ENCODE measurements around the gene KRT6A. TPM values are rescaled to one million over a fixed set of nuclear protein-coding genes. Genes with fewer than 3 reads are reported as not detected.

The KRT6A gene
- total RNA-seq, 3 donors from 2014 or later, result 1.4 TPM; not detected in 2

DNA sequence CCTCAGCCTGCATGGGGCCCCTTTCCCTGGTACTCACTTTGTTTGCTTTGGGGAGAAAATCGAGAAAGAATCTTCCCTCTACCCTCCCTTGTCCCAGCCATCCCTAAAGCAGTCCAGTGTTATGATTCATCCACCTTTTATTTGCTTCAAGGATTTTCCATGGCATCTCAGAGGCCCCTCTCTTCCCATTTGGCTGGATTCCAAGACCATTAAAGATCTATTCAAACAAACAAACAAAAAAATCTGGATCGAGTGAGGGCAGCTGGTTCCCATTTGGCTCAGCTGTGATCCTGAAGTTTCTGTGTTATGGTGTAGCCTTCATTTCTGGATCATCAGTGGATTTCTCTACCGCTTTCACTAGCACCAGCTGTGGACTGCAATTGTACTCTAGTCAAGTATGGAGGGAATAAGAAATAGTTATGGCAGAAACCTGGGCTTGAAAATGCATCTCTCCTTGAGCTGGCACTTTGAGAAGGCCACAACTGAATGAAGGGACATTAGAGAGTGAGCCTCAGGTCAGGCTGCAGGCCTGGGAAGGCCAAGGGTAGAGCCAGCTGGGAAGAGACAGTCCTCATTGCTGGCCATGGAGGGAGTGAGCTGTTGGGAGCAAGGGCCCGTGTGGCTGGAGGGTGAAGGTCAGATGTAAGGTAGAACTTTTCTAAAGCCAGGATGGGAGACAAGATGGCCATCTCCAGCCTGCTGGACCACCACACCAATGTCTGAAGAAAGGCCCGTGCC lies 46.2 kb upstream of the KRT6A start:
- no peaks in the 10 kb centered on the region for H3K9me3 ChIP-seq
- no peak overlapping the region for H3K4me3 ChIP-seq
- DNase-seq, result peak in 1 of 3 donors; percentile 6
- no peaks in the 10 kb centered on the region for H3K36me3 ChIP-seq (ENCODE audit: low read depth)
- no peak for ATAC-seq
- H3K4me1 ChIP-seq (ENCODE audit: low read depth), result no peaks in the 10 kb centered on the region
- intact Hi-C loops (cut with DNase I, micrococcal nuclease), result no loop called here
- TF ChIP-seq, protein P1, sequence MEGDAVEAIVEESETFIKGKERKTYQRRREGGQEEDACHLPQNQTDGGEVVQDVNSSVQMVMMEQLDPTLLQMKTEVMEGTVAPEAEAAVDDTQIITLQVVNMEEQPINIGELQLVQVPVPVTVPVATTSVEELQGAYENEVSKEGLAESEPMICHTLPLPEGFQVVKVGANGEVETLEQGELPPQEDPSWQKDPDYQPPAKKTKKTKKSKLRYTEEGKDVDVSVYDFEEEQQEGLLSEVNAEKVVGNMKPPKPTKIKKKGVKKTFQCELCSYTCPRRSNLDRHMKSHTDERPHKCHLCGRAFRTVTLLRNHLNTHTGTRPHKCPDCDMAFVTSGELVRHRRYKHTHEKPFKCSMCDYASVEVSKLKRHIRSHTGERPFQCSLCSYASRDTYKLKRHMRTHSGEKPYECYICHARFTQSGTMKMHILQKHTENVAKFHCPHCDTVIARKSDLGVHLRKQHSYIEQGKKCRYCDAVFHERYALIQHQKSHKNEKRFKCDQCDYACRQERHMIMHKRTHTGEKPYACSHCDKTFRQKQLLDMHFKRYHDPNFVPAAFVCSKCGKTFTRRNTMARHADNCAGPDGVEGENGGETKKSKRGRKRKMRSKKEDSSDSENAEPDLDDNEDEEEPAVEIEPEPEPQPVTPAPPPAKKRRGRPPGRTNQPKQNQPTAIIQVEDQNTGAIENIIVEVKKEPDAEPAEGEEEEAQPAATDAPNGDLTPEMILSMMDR (IDR thresholded peaks at IDR 0.05), result no peak

DNA sequence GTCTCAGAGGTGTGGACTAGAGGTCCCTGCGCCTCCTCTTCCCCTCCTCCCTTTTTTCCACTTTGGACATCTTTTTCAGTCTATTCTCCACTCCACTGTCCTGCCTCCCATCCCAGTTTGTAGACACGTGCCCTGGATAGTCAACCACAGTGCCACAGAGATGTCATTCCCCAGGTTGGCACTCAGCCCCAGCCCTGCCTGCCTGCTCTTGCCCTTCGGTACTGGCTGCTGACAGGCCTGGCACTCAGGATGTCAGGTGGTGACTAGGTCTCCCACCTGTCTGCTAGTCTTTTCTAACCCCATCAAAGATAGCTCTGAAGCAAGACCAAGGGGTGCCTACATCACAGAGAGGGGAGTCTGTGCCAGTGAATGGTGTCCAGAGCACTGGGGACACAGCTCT lies 44.0 kb upstream of the KRT6A start:
- ATAC-seq, result no peak
- intact Hi-C loops (cut with DNase I, micrococcal nuclease), result no loop called here
- TF ChIP-seq, protein P1 (IDR thresholded peaks at IDR 0.05), result no peak
- H3K4me3 ChIP-seq, result no peak overlapping the region
- no peaks in the 10 kb centered on the region for H3K4me1 ChIP-seq (ENCODE audit: low read depth)
- H3K9me3 ChIP-seq, result no peaks in the 10 kb centered on the region
- no peak for DNase-seq
- no peaks in the 10 kb centered on the region for H3K36me3 ChIP-seq (ENCODE audit: low read depth)

DNA sequence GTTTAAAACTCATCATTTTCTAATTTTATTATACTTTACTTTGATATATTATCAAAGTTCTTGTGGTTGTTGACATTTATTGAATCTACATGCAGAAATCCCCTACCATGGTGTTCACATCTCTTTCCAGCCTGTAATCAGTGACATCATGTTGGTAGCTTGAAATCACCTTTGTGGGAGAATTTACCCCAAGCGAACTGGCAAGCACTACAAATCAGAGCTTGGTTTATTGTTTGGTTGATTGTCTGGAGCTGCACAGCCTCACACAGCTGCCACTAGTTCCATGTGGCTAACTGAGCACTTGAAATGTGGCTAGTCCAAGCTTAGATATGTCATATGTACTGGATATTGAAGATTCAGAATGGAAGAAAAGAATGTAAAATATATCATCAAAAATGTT lies 42.5 kb upstream of the KRT6A start:
- H3K9me3 ChIP-seq, result no peaks in the 10 kb centered on the region
- TF ChIP-seq, protein P1 (IDR thresholded peaks at IDR 0.05), result no peak
- no peaks in the 10 kb centered on the region for H3K4me1 ChIP-seq (ENCODE audit: low read depth)
- ATAC-seq (no peak), DNase-seq (no peak)
- H3K4me3 ChIP-seq, result no peak overlapping the region
- intact Hi-C loops (cut with DNase I, micrococcal nuclease), result no loop called here
- H3K36me3 ChIP-seq (ENCODE audit: low read depth), result no peaks in the 10 kb centered on the region

DNA sequence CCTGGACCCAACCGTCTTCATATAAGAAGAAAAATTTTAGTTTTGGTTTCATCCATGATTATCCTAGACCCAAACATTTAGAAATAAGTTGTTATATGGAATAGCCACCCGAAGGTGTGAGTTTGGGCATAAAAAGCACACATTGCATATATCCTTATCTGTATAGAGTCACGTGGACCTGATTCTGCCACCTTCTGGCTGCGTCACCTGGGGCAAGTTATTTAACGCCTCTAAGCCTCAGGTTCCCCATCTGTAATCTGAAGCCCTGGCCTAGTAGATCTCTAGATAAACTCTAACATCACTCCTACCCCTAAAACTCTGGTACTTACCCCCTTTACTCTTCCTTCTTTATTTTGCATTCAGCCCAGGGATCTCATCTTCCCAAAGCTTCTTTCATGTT lies 41.4 kb upstream of the KRT6A start:
- Histone ChIP-seq H3K4me1 (ENCODE audit: low read depth) (no peaks in the 10 kb centered on the region), H3K4me3 (no peak overlapping the region), H3K9me3 (no peaks in the 10 kb centered on the region), H3K36me3 (ENCODE audit: low read depth) (no peaks in the 10 kb centered on the region)
- TF ChIP-seq, protein P1 (IDR thresholded peaks at IDR 0.05), result no peak
- intact Hi-C loops (cut with DNase I, micrococcal nuclease), result no loop called here
- DNase-seq (peak in 1 of 3 donors; percentile 64), ATAC-seq (peak; percentile 59)

DNA sequence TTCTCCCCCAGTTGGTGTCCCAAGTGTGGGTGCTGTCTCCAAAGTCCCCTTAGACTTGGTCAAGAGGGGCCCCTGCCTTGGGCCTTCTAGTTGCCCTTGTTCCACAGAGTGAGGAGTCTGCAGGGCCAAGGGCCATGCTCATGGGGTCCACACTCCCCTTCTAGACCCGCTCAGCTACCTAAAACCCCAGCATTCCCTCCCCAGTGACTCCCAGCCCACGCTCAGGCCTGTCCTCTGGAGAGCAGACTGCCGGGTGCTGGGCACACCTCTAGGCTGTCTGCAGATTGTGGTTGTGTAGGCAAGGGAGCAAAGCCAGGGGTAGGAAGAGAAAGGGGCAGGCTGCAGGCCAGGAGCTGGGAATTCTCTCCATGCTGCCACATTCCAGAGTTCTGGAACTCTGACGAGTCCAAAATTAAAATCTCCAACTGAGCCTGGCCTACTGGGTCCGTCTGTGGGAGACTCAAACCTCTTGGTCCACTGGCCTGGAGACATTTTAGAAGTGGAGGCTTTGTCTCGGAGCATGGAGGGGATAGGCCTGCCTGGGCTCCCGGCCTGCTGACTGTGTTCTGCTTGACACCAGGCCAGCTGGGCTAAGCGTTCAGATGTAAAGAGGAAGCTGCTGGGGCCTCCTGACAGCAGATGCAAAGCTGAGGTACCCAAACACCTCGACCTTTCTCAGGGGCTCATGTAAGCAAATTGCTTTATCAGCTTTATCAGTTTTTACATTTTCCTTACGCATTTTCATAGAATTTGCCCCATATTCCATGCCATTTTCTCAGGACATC lies 40.8 kb upstream of the KRT6A start:
- no peaks in the 10 kb centered on the region for H3K9me3 ChIP-seq
- intact Hi-C loops (cut with DNase I, micrococcal nuclease), result no loop called here
- no peak overlapping the region for H3K4me3 ChIP-seq
- TF ChIP-seq, protein P1 (IDR thresholded peaks at IDR 0.05), result no peak
- H3K4me1 ChIP-seq (ENCODE audit: low read depth), result no peaks in the 10 kb centered on the region
- ATAC-seq, result no peak
- no peaks in the 10 kb centered on the region for H3K36me3 ChIP-seq (ENCODE audit: low read depth)
- DNase-seq, result no peak

Measured in mucosa of descending colon (tissue), 3 donors.